Measurements from ENCODE around the gene ZNF785. TPM values are rescaled to one million over a fixed set of nuclear protein-coding genes. Genes with fewer than 3 reads are reported as not detected.

Gene ZNF785
- total and polyA plus RNA-seq, 2 of the 13 experiments (the other 11 are each of a cell fraction or from before 2014, with no cell fraction given), result 0.01 TPM; not detected in 1

DNA sequence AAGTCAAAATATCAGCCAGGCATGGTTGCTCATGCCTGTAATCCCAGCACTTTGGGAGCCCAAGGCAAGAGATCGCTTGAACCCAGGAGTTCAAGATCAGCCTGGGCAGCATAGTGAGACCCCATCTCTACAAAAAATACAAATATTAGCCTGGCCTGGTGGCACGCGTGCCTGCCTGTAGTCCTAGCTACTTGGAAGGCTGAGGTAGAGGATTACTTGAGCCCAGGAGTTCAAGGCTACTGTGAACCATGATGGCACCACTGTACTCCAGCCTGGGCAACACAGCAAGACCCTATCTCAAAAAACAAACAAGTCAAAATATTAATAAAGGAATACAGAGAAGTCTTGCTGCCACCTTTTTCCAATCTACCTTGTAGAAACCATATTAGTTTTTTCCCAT, 20.5 kb upstream of the ZNF785 start (continued):
- TF ChIP-seq, protein P1, sequence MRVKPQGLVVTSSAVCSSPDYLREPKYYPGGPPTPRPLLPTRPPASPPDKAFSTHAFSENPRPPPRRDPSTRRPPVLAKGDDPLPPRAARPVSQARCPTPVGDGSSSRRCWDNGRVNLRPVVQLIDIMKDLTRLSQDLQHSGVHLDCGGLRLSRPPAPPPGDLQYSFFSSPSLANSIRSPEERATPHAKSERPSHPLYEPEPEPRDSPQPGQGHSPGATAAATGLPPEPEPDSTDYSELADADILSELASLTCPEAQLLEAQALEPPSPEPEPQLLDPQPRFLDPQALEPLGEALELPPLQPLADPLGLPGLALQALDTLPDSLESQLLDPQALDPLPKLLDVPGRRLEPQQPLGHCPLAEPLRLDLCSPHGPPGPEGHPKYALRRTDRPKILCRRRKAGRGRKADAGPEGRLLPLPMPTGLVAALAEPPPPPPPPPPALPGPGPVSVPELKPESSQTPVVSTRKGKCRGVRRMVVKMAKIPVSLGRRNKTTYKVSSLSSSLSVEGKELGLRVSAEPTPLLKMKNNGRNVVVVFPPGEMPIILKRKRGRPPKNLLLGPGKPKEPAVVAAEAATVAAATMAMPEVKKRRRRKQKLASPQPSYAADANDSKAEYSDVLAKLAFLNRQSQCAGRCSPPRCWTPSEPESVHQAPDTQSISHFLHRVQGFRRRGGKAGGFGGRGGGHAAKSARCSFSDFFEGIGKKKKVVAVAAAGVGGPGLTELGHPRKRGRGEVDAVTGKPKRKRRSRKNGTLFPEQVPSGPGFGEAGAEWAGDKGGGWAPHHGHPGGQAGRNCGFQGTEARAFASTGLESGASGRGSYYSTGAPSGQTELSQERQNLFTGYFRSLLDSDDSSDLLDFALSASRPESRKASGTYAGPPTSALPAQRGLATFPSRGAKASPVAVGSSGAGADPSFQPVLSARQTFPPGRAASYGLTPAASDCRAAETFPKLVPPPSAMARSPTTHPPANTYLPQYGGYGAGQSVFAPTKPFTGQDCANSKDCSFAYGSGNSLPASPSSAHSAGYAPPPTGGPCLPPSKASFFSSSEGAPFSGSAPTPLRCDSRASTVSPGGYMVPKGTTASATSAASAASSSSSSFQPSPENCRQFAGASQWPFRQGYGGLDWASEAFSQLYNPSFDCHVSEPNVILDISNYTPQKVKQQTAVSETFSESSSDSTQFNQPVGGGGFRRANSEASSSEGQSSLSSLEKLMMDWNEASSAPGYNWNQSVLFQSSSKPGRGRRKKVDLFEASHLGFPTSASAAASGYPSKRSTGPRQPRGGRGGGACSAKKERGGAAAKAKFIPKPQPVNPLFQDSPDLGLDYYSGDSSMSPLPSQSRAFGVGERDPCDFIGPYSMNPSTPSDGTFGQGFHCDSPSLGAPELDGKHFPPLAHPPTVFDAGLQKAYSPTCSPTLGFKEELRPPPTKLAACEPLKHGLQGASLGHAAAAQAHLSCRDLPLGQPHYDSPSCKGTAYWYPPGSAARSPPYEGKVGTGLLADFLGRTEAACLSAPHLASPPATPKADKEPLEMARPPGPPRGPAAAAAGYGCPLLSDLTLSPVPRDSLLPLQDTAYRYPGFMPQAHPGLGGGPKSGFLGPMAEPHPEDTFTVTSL (CRISPR knock-in tag; IDR thresholded peaks at IDR 0.05; ENCODE audit: borderline replicate concordance), result no peak
- TF ChIP-seq ZNF564 (CRISPR knock-in tag; IDR thresholded peaks at IDR 0.05) (no peak), ZKSCAN8 (CRISPR knock-in tag; IDR thresholded peaks at IDR 0.05; ENCODE audit: borderline replicate concordance) (no peak), YEATS4 (CRISPR knock-in tag; IDR thresholded peaks at IDR 0.05; ENCODE audit: borderline replicate concordance) (no peak)

DNA sequence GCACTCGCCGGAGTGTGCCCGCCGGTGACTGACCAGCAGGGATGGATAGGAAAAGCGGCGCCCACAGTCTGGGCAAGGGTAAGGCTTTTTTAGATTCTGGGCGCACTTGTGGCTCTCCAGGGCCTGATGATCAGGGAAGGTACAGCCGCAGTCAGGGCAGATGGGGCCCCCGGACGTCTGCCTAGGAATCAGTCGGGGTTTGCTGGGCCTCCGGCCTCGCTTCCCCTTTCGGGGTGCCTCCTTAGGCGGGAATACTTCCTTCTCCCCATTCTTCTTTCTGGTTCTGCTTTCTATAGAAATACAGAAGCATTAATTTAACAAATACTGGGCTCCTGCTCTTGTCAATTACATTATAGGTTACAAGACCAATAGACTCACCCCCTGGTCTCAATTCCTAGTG, 19.7 kb upstream of the ZNF785 start:
- Histone ChIP-seq H3K27me3 (ENCODE audit: control insufficient read depth in 1 of 2, insufficient read depth in 2 of 2, low read length in 2 of 2) (no peaks in the 10 kb centered on the region; a peak in 1 of 5 replicates), H3K4me2 (ENCODE audit: low read depth, low read length) (no peak overlapping the region), H3K4me3 (replicated peaks in 1 of 3; ENCODE audit: insufficient read depth in 1 of 3, low read depth in 2 of 3, low read length in 3 of 3) (no peak overlapping the region), H4K20me1 (ENCODE audit: insufficient read depth, low read length) (no peaks in the 10 kb centered on the region), H3K79me2 (ENCODE audit: insufficient read depth, low read length) (peaks cover 18% of the 10 kb centered on the region), H3K4me1 (ENCODE audit: insufficient read depth, low read length) (peaks cover 34% of the 10 kb centered on the region), H3K36me3 (replicated peaks in 1 of 2; ENCODE audit: control insufficient read depth in 1 of 2, insufficient read depth in 2 of 2, low read length in 2 of 2) (peaks cover 20 to 42% of the 10 kb centered on the region in 2 experiments; a peak in 4 of 5 replicates), H3K27ac (ENCODE audit: extremely low read length, insufficient read depth, low read length) (no peak overlapping the region), H3K9me3 (ENCODE audit: low read length) (peaks cover 4% of the 10 kb centered on the region), H3K9ac (ENCODE audit: insufficient read depth, low read depth, low read length) (no peak overlapping the region), H2AFZ (ENCODE audit: low read length) (no peak overlapping the region)
- no peak for TF ChIP-seq SP140L (CRISPR knock-in tag; IDR thresholded peaks at IDR 0.05; ENCODE audit: borderline replicate concordance)
- TF ChIP-seq HOXA3 (CRISPR knock-in tag; IDR thresholded peaks at IDR 0.05), result no peak
- TF ChIP-seq, protein P2, sequence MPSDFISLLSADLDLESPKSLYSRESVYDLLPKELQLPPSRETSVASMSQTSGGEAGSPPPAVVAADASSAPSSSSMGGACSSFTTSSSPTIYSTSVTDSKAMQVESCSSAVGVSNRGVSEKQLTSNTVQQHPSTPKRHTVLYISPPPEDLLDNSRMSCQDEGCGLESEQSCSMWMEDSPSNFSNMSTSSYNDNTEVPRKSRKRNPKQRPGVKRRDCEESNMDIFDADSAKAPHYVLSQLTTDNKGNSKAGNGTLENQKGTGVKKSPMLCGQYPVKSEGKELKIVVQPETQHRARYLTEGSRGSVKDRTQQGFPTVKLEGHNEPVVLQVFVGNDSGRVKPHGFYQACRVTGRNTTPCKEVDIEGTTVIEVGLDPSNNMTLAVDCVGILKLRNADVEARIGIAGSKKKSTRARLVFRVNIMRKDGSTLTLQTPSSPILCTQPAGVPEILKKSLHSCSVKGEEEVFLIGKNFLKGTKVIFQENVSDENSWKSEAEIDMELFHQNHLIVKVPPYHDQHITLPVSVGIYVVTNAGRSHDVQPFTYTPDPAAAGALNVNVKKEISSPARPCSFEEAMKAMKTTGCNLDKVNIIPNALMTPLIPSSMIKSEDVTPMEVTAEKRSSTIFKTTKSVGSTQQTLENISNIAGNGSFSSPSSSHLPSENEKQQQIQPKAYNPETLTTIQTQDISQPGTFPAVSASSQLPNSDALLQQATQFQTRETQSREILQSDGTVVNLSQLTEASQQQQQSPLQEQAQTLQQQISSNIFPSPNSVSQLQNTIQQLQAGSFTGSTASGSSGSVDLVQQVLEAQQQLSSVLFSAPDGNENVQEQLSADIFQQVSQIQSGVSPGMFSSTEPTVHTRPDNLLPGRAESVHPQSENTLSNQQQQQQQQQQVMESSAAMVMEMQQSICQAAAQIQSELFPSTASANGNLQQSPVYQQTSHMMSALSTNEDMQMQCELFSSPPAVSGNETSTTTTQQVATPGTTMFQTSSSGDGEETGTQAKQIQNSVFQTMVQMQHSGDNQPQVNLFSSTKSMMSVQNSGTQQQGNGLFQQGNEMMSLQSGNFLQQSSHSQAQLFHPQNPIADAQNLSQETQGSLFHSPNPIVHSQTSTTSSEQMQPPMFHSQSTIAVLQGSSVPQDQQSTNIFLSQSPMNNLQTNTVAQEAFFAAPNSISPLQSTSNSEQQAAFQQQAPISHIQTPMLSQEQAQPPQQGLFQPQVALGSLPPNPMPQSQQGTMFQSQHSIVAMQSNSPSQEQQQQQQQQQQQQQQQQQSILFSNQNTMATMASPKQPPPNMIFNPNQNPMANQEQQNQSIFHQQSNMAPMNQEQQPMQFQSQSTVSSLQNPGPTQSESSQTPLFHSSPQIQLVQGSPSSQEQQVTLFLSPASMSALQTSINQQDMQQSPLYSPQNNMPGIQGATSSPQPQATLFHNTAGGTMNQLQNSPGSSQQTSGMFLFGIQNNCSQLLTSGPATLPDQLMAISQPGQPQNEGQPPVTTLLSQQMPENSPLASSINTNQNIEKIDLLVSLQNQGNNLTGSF (CRISPR knock-in tag; IDR thresholded peaks at IDR 0.05), result no peak
- TF ChIP-seq TP53 (CRISPR knock-in tag; conservative IDR thresholded peaks at IDR 0.05), result no peak
- TF ChIP-seq HNRNPLL (IDR thresholded peaks at IDR 0.05; ENCODE audit: low read depth, low read length, poor library complexity, severe bottlenecking), result peak; percentile 1
- WGBS (ENCODE audit: low lambda C conversion rate), result 97% methylated on average over 15 of the region's 15 CpGs
- intact Hi-C loops (cut with micrococcal nuclease; ENCODE audit: unreplicated experiment), result no loop called here
- BruUV-seq (replicated peaks), result no TSS peak
- ChIA-PET POLR2A (no interaction called here), CTCF (ENCODE audit: low intra/inter-chr PET ratio, low total read pairs) (no interaction called here)
- DNase-seq (ENCODE audit: low spot score), result no peak
- in situ Hi-C loops (cut with HindIII; ENCODE audit: extremely low pct_ligation_motif_present, low pct_unique_long_range_greater_than_20kb), result loop anchor here (10.0 kb wide), 1 partner anchor 170 kb away; the partner anchor contains the start of gene DCTPP1
- ATAC-seq, result no peak
- FAIRE-seq, result no peak
